ENCODE results near the gene SLA2. TPM values are rescaled to one million over a fixed set of nuclear protein-coding genes. Genes with fewer than 3 reads are reported as not detected.

SLA2 gene
- total RNA-seq, 2 donors from 2014 or later = 0.44 to 0.68 TPM

DNA sequence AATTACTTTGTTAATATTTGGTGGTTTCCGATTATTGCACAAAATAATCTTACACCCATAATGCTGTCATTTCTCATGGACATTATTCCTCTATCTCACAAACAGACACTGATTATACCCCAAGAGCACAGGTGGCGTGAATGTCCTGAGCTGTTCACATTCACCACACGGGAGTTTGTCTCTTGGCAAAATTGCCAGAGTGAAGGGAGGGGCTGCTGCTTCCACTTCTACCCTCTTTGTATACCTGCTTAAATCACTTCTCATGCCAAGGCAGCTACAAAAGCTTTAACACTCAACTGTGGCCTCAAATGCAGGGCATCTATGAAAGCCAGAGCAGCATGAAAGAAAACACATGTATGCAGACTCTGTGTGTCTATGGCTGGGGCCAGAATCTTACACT is 41.9 kb upstream of the SLA2 start:
- no peak overlapping the region for H3K27ac ChIP-seq (ENCODE audit: low read depth, low read length)
- no peak overlapping the region for H3K4me3 Mint-ChIP-seq
- WGBS, 2 experiments (ENCODE audit: insufficient coverage in 1 of 2, insufficient read length in 1 of 2) = 90 to 100% methylated on average over 2 to 3 of the region's 3 CpGs

DNA sequence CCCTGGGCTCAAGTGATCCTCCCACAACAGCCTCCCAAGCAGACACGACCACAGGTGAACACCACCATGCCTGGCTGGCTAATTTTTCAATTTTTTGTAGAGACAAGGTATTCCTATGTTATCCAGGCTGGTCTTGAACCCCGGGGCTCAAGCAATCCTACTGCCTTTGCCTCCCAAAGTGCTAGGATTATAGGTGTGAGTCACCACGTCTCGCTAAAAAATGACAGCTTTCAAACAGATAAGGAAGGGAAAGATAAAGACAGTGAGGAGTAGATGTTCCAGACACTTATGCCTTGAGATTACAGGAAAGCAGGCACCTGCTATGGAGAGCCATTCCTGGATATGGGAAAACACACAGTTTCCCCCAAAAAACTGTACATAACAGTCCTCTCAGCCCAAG is 40.9 kb upstream of the SLA2 start:
- Histone ChIP-seq H3K9me3 (ENCODE audit: control insufficient read depth, low read length) (no peaks in the 10 kb centered on the region), H3K9ac (ENCODE audit: extremely low read depth, low read length, poor library complexity, severe bottlenecking) (no peak overlapping the region), H3K27ac (ENCODE audit: low read depth, low read length) (no peak overlapping the region), H3K4me3 (ENCODE audit: low read length) (no peak overlapping the region), H3K4me1 (ENCODE audit: control insufficient read depth, insufficient read depth, low read length) (no peaks in the 10 kb centered on the region), H3K36me3 (ENCODE audit: control insufficient read depth, insufficient read depth, low read length) (peaks cover 5% of the 10 kb centered on the region), H3K27me3 (ENCODE audit: control insufficient read depth, insufficient read depth, low read length, poor library complexity, severe bottlenecking) (no peaks in the 10 kb centered on the region)
- WGBS, 2 experiments (ENCODE audit: insufficient coverage in 1 of 2, insufficient read length in 1 of 2) = 93 to 100% methylated on average over 2 to 4 of the region's 4 CpGs
- Mint-ChIP-seq H3K27ac (no peak overlapping the region), H3K27me3 (ENCODE audit: insufficient read depth) (no peaks in the 10 kb centered on the region), H3K4me1 (no peaks in the 10 kb centered on the region), H3K36me3 (ENCODE audit: low read depth) (peaks cover 16% of the 10 kb centered on the region), H3K9me3 (no peaks in the 10 kb centered on the region), H3K4me3 (no peak overlapping the region)
- DNase-seq = no peak
- no peak for TF ChIP-seq CTCF (conservative IDR thresholded peaks at IDR 0.05)

More for the DNA sequence above, 41.9 kb upstream of the SLA2 start:
- peaks cover 5% of the 10 kb centered on the region for H3K36me3 ChIP-seq (ENCODE audit: control insufficient read depth, insufficient read depth, low read length)
- H3K9ac ChIP-seq (ENCODE audit: extremely low read depth, low read length, poor library complexity, severe bottlenecking) = no peak overlapping the region
- no peaks in the 10 kb centered on the region for H3K27me3 ChIP-seq (ENCODE audit: control insufficient read depth, insufficient read depth, low read length, poor library complexity, severe bottlenecking)
- H3K4me1 ChIP-seq (ENCODE audit: control insufficient read depth, insufficient read depth, low read length) = no peaks in the 10 kb centered on the region
- no peaks in the 10 kb centered on the region for H3K4me1 Mint-ChIP-seq
- no peak overlapping the region for H3K4me3 ChIP-seq (ENCODE audit: low read length)
- no peak for TF ChIP-seq CTCF (conservative IDR thresholded peaks at IDR 0.05)
- H3K27me3 Mint-ChIP-seq (ENCODE audit: insufficient read depth) = no peaks in the 10 kb centered on the region
- no peaks in the 10 kb centered on the region for H3K9me3 Mint-ChIP-seq
- H3K27ac Mint-ChIP-seq = no peak overlapping the region
- H3K36me3 Mint-ChIP-seq (ENCODE audit: low read depth) = peaks cover 10% of the 10 kb centered on the region
- no peaks in the 10 kb centered on the region for H3K9me3 ChIP-seq (ENCODE audit: control insufficient read depth, low read length)
- DNase-seq = no peak

DNA sequence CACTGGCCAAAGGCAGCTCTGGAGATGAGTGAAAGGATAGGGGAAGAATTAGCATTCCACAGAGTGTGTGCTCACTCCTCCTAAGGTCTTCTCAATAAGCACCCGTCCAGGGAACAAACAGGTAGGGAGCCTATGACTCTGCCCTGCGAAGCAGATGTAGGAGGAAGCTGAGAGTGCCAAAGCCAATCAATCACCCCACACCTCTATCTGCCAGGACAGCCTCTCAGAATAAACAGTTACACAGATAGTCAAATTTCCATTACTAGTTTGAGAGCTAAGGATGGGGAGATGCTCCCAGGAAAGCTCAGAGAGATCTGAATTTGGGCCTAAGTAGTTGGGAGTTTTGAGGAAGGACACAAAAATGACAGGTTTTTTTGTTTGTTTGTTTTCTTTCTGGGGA is 40.5 kb upstream of the SLA2 start:
- TF ChIP-seq CTCF (conservative IDR thresholded peaks at IDR 0.05) = no peak
- Mint-ChIP-seq H3K4me3 (no peak overlapping the region), H3K9me3 (no peaks in the 10 kb centered on the region), H3K27me3 (ENCODE audit: insufficient read depth) (no peaks in the 10 kb centered on the region), H3K27ac (no peak overlapping the region), H3K4me1 (no peaks in the 10 kb centered on the region), H3K36me3 (ENCODE audit: low read depth) (peaks cover 16% of the 10 kb centered on the region)
- Histone ChIP-seq H3K27me3 (ENCODE audit: control insufficient read depth, insufficient read depth, low read length, poor library complexity, severe bottlenecking) (no peaks in the 10 kb centered on the region), H3K4me3 (ENCODE audit: low read length) (no peak overlapping the region), H3K9ac (ENCODE audit: extremely low read depth, low read length, poor library complexity, severe bottlenecking) (no peak overlapping the region), H3K4me1 (ENCODE audit: control insufficient read depth, insufficient read depth, low read length) (no peaks in the 10 kb centered on the region), H3K9me3 (ENCODE audit: control insufficient read depth, low read length) (no peaks in the 10 kb centered on the region), H3K36me3 (ENCODE audit: control insufficient read depth, insufficient read depth, low read length) (peaks cover 5% of the 10 kb centered on the region), H3K27ac (ENCODE audit: low read depth, low read length) (no peak overlapping the region)
- no peak for DNase-seq
- 100% methylated on average over 2 of the region's 2 CpGs; no CpG with 5 or more reads in 1 of the 2 experiments for WGBS, 2 experiments (ENCODE audit: insufficient coverage in 1 of 2, insufficient read length in 1 of 2)

All from endodermal cell (in vitro differentiated cells).